GM10266 (cell line): ENCODE results near the gene FLCN.

Experiments used
- DNase-seq: peaks from one replicate; pipeline ENCODE4 v3.0.0; 2012; ENCODE audit errors: extremely low spot score
- TF ChIP-seq, protein P1 (sequence below): IDR thresholded peaks from 2 replicates; pipeline ENCODE4 v1.5.1; 2012; ENCODE audit warnings: mild to moderate bottlenecking, low read depth; ENCODE audit not compliant: control insufficient read depth, insufficient read depth; ENCODE audit errors: missing control alignments

FLCN gene

DNA sequence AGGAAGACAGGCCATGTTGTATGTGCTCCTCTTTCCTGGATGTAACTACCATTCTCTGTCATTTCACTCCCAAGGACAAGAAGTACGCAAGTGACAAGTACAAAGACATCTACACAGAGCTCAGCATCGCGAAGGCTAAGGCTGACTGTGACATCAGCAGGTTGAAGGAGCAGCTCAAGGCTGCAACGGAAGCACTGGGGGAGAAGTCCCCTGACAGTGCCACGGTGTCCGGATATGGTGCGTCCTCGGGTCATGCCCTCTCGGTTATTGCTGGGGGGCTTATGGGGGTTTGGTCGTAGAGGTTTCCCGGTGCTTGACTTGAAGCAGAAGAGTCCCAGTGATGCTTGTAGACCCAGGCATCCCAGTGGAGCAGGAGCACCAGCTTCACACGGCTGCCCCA, 59.8 kb downstream of the FLCN start:
- TF ChIP-seq, protein P1, sequence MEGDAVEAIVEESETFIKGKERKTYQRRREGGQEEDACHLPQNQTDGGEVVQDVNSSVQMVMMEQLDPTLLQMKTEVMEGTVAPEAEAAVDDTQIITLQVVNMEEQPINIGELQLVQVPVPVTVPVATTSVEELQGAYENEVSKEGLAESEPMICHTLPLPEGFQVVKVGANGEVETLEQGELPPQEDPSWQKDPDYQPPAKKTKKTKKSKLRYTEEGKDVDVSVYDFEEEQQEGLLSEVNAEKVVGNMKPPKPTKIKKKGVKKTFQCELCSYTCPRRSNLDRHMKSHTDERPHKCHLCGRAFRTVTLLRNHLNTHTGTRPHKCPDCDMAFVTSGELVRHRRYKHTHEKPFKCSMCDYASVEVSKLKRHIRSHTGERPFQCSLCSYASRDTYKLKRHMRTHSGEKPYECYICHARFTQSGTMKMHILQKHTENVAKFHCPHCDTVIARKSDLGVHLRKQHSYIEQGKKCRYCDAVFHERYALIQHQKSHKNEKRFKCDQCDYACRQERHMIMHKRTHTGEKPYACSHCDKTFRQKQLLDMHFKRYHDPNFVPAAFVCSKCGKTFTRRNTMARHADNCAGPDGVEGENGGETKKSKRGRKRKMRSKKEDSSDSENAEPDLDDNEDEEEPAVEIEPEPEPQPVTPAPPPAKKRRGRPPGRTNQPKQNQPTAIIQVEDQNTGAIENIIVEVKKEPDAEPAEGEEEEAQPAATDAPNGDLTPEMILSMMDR, result no peak
- no peak for DNase-seq

DNA sequence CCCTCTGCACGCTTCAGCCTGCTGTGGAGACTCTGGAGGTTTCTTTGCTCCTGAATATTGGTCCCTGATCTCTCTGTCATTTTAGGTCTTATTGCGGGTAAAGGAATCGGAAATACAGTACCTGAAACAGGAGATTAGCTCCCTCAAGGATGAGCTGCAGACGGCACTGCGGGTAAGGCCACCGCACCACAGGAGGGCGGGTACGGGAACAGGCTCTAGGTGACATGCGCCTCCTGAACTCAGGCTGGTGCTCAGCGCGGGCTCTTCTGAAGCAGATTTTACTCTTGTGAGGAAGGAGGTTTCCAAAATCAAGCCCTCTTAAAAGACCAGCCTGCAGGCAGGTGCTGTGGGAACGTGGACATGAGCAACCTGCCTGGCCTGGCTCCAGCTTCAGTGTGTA, 60.6 kb downstream of the FLCN start:
- DNase-seq, result no peak
- TF ChIP-seq, protein P1, result no peak

DNA sequence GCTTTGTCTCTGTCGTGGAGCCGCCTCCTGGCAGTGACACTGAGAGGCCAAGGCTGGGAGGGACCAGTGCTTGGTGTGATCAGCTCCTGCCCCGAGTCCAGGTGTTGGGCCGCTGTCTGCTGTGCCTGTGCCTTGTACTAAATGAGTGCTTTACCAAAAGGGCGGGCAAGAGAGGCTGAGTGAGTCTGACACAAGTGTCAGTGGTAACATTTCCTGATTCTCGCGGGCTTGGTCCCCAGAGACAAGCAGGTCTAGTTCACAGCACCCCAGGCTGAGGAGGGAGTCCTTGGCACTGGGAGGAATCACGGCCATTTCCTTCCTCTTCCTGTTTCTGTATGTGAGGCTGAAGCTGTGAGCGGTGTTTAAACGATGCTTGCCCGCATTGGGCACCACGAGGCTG, 61.1 kb downstream of the FLCN start:
- DNase-seq, result no peak
- TF ChIP-seq, protein P1, result no peak

DNA sequence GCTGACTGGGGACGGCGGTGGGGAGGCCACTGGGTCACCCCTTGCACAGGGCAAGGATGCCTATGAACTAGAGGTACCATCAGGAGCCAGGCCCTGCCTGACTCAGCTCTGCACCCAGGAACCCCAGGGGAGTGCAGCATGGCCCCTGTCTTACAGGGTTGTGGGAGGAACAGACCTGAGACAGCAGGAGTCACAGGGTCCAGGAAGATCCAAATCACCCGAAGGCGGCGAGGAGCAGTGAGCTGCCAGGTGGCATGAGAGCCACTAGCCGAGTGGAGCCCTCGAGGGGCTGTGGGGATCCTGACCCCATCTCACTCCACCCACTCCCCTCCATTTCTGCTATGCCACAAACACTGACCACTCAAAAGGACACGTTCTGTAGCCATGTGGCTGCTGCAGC, 61.6 kb downstream of the FLCN start:
- TF ChIP-seq, protein P1, result no peak
- no peak for DNase-seq

DNA sequence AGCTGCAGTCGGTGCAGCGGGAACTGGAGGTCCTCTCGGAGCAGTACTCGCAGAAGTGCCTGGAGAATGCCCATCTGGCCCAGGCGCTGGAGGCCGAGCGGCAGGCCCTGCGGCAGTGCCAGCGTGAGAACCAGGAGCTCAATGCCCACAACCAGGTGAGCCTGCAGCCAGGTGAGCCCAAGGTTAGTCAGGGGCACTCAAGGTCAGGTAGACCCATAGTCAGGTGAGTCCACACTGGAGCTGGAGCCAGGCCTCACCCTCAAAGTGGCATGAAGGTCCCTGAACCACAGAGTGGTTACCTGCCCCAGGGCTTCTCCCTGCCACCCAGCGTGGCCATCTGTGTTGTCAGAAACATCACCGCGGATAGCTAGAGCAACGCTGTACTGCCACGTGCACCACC, 63.0 kb downstream of the FLCN start:
- no peak for DNase-seq
- TF ChIP-seq, protein P1, result no peak

DNA sequence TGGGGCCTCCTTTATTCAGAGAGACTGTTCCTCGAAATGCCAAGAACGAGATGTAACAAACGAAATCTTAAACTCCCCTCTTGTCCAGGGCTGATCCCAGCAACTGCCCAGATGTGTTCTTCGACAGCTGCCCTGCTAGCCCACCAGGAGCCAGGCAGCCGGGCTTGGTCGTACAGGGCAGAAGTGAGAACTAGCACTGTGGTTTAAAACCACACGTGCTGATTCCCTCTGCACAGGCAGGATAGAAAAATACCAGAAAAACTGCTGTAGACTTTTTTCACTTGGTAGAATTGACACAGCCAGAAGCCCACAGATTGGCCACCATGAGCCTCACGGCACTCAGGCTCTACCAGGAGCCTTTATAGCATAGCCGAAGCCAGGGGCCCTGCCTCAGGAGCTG, 64.0 kb downstream of the FLCN start:
- TF ChIP-seq, protein P1, result no peak

DNA sequence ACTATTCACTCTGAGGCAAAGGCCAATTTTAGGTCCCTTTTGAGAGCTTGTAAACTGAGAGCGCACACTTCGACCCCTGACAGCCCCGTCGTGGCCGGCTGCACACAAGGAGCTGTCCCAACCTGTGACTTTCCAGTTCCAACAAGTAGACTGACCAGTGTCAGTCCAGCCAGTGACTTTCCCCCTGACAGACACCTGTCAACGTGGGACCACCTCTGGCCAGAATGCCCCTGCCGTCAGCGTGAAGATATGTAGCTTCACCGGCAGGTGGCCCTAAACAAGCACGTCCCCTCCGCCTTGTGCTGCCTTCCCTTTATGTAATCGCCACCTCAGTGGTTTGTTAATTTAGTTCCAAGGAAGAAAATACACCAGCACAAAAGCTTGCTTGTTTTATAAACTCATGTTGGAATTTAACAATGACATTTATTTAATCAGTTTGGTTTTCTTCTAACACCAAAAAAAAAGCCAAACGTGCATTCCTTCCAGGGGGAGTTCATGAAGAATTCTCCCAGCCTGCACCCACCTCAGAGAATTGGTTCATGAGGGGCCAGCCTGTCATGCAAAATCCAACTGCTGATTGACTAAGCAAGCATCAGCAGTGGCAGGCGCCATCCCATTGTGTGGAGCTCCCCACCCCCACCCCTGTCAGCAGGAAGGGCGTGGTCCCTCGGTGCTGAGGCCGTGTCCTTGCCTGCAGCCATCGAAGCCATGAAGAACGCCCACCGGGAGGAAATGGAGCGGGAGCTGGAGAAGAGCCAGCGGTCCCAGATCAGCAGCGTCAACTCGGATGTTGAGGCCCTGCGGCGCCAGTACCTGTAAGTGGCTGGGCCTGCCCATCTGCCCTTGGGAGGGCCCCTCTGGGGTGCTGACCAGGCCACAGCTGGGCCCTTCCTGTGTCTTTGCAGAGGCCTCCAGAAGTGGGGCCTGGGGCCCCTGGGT, 64.7 kb downstream of the FLCN start:
- no peak for DNase-seq
- TF ChIP-seq, protein P1, result no peak

More for the DNA sequence above, 64.0 kb downstream of the FLCN start:
- no peak for DNase-seq
